Heart left ventricle (tissue), 13 donors: Measurements from ENCODE around the gene MYBBP1A.

Experiments
- POLR2A ChIP-seq, 2 donors: fragments of 450-650 bp; IDR thresholded peaks; one replicate each; pipeline ENCODE4 v1.6.1; 2017; ENCODE audit warnings: antibody characterized with exemption in 2 of 2, mild to moderate bottlenecking in 2 of 2, moderate library complexity in 2 of 2
- TF ChIP-seq, protein P1 (sequence below), 12 donors: fragments of 200-600 bp; sonication (generic) in 4 of 12; IDR thresholded peaks; one replicate each; pipeline versions ENCODE4 v1.5.0 to v1.8.0; 2018 to 2022; ENCODE audit warnings: antibody characterized with exemption in 12 of 12, mild to moderate bottlenecking in 5 of 12
- donor health status: ischemic (EF 13 %, LVEDD 7.1; RV severe dilation, severe dysfunction).
- donor health status: DM: no; HTN: yes; CAD: no.
- donor health status: DM: no; HTN: no; CAD: no.
- donor health status: ischemic (EF 25% LVEDD 6.9; RV normal size, moderate dysfunction).
- donor health status: ischemic (EF 25% LVEDD 5.7; RV mildly dilated, moderate dysfunction).
- donor health status: ischemic (EF 35%, LVEDD 5.7; RV mildly dilated, moderate dysfunction).
- donor health status: nonischemic (EF 11% LVEDD 7.7; RV severe dilation, severe dysfunction).
- donor health status: DM: yes; HTN: yes; CAD: no.
- donor health status: PGD.
- donor health status: ischemic (EF 29% LVEDD 5.4; RV normal size, mild dysfunction).
- donor health status: nonischemic (EF 23%, LVEDD 6.1; RV moderate dilation, normal function).

DNA sequence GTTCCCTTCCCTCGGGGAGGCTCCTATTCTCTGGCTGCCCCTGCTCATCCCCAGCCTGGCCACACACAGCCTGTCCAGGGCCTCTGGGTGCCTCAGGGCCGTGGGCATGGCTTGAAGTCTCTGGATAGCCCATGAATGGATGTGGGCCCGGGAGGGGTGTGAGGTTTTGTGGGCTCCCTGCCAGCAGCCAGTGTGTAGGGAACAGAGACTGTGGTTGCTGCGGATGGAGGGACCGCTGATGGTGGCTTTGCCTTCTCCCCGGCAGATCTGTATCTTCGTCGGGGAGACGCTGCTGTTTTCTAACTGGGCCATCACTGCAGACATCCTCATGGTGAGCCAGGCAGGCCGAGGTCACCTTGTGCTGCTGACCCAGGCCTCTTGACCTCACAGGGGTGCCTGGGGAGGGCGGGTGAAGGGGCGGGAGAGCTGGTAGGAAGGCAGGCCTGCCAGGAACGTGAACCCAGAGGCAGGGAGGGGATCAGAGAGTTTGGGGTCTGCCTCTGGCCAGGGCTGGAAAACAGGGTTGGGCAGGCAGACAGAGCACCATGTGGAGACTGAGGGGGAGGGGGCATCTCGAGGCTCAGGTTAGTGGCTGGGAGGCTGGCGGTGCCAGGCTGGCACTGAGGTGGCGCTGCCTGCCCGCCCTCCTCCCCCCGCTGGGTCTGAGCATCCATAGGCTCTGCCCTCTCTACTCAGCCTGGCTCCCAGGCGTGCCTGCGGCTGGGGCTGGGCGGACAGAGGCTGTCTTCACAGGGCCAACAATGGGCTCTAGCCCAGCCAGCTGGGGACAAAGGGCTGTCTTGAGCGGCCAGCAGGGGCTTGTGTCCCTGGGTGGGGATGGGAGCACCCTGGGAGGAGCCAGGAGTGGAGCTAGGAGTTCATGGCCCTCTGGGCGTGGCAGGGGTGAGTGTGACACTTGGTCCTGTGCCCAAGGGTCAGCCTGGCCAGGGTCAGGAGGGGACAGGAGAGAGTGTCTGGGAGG, 21.4 kb downstream of the MYBBP1A start:
- TF ChIP-seq POLR2A (IDR thresholded peaks at IDR 0.05), result no peak
- TF ChIP-seq, protein P1, sequence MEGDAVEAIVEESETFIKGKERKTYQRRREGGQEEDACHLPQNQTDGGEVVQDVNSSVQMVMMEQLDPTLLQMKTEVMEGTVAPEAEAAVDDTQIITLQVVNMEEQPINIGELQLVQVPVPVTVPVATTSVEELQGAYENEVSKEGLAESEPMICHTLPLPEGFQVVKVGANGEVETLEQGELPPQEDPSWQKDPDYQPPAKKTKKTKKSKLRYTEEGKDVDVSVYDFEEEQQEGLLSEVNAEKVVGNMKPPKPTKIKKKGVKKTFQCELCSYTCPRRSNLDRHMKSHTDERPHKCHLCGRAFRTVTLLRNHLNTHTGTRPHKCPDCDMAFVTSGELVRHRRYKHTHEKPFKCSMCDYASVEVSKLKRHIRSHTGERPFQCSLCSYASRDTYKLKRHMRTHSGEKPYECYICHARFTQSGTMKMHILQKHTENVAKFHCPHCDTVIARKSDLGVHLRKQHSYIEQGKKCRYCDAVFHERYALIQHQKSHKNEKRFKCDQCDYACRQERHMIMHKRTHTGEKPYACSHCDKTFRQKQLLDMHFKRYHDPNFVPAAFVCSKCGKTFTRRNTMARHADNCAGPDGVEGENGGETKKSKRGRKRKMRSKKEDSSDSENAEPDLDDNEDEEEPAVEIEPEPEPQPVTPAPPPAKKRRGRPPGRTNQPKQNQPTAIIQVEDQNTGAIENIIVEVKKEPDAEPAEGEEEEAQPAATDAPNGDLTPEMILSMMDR (IDR thresholded peaks at IDR 0.05), result peak in 2 of 12 donors; percentile 17 to 25
